ENCODE measurements around the gene A2ML1.
"Not testable (repeated sequence)": the region's sequence is repeated elsewhere in the genome, so short reads cannot be mapped to it uniquely, and the experiment has no call there.

A2ML1 gene

GRCh38 chr12:8822298-8822697 lies at the start of gene A2ML1:
Gene A2ML1 (plus strand): TSS chr12:8822621. CDS start chr12:8822652, 31 bp downstream.
- DNase-seq = no peak

GRCh38 chr12:8773461-8773860 lies 49.0 kb upstream of the A2ML1 start:
- no peak for DNase-seq

GRCh38 chr12:8779281-8779680 lies 43.1 kb upstream of the A2ML1 start:
- no peak for DNase-seq

GRCh38 chr12:8779862-8780261 lies 42.6 kb upstream of the A2ML1 start:
- DNase-seq = no peak

- DNase-seq = no peak
Observed at GRCh38 chr12:8780389-8780788, 42.0 kb upstream of the A2ML1 start.

- no peak for DNase-seq
Observed at GRCh38 chr12:8781381-8782127, 40.9 kb upstream of the A2ML1 start.

- DNase-seq = no peak
Observed at GRCh38 chr12:8784290-8784888, 38.0 kb upstream of the A2ML1 start.

- DNase-seq = no peak
Observed at GRCh38 chr12:8785499-8785898, 36.9 kb upstream of the A2ML1 start.

GRCh38 chr12:8787206-8787605 lies 35.2 kb upstream of the A2ML1 start:
- DNase-seq = not testable (repeated sequence)

- DNase-seq = not testable (repeated sequence)
Observed at GRCh38 chr12:8788706-8789105, 33.7 kb upstream of the A2ML1 start.

- DNase-seq = not testable (repeated sequence)
Observed at GRCh38 chr12:8789341-8790013, 32.9 kb upstream of the A2ML1 start.

GRCh38 chr12:8793226-8793625 lies 29.2 kb upstream of the A2ML1 start:
- DNase-seq = not testable (repeated sequence)

- DNase-seq = not testable (repeated sequence)
Observed at GRCh38 chr12:8794611-8795010, 27.8 kb upstream of the A2ML1 start.

- DNase-seq = no peak
Observed at GRCh38 chr12:8796831-8797626, 25.4 kb upstream of the A2ML1 start.

GRCh38 chr12:8801213-8801612 lies 21.2 kb upstream of the A2ML1 start:
- DNase-seq = not testable (repeated sequence)

GRCh38 chr12:8804833-8805232 lies 17.6 kb upstream of the A2ML1 start:
- DNase-seq = not testable (repeated sequence)

- DNase-seq = not testable (repeated sequence)
Observed at GRCh38 chr12:8805487-8805886, 16.9 kb upstream of the A2ML1 start.

GRCh38 chr12:8807084-8807483 lies 15.3 kb upstream of the A2ML1 start:
- DNase-seq = not testable (repeated sequence)

- not testable (repeated sequence) for DNase-seq
Observed at GRCh38 chr12:8810112-8810511, 12.3 kb upstream of the A2ML1 start.

- no peak for DNase-seq
Observed at GRCh38 chr12:8813572-8814357, 8.7 kb upstream of the A2ML1 start.

GRCh38 chr12:8816448-8817050 lies 5.9 kb upstream of the A2ML1 start:
- no peak for DNase-seq

- DNase-seq = no peak
Observed at GRCh38 chr12:8817856-8818255, 4.6 kb upstream of the A2ML1 start.
